ENCODE data around the gene FANCL. TPM values are rescaled to one million over a fixed set of nuclear protein-coding genes. Genes with fewer than 3 reads are reported as not detected.

Gene FANCL
- total RNA-seq, 2 donors from 2014 or later = 25.8 to 32.7 TPM

Other genes starting within 250 kb of the FANCL start
- 10 to 100 TPM; 14.3 to 19.7 TPM for gene VRK2, start 194.5 kb downstream of the FANCL start, total RNA-seq